HEK293 (cell line): ENCODE measurements around the gene PARD3.

Experiments used
- OVOL3 ChIP-seq: fragments of 450-650 bp; formaldehyde crosslinking; IDR thresholded peaks from 2 replicates; pipeline ENCODE4 v1.5.1; 2016; ENCODE audit warnings: missing biosample characterization, missing genetic modification characterization
- PBX3 ChIP-seq: sonication (generic); formaldehyde crosslinking; IDR thresholded peaks from 2 replicates; pipeline ENCODE4 v1.8.1; 2022; ENCODE audit warnings: mild to moderate bottlenecking, moderate library complexity, missing genetic modification reagents
- RBAK ChIP-seq: fragments of 450-650 bp; formaldehyde crosslinking; IDR thresholded peaks from 2 replicates; pipeline ENCODE4 v1.5.1; 2016; ENCODE audit warnings: missing biosample characterization, missing genetic modification characterization
- SP2 ChIP-seq: fragments of 450-650 bp; formaldehyde crosslinking; IDR thresholded peaks from 2 replicates; pipeline ENCODE4 v1.5.1; 2016; ENCODE audit warnings: missing biosample characterization, missing genetic modification characterization
- ZBTB1 ChIP-seq: fragments of 450-650 bp; formaldehyde crosslinking; IDR thresholded peaks from 2 replicates; pipeline ENCODE4 v1.5.1; 2016; ENCODE audit warnings: missing biosample characterization, missing genetic modification characterization
- ZBTB11 ChIP-seq: fragments of 450-650 bp; formaldehyde crosslinking; conservative IDR thresholded peaks from 2 replicates; pipeline ENCODE4 v1.5.1; 2016; ENCODE audit warnings: low read depth, missing biosample characterization, missing genetic modification characterization
- ZBTB6 ChIP-seq: fragments of 450-650 bp; formaldehyde crosslinking; IDR thresholded peaks from 2 replicates; pipeline ENCODE4 v1.5.1; 2017; ENCODE audit warnings: missing biosample characterization, missing genetic modification characterization
- ZBTB8A ChIP-seq: fragments of 450-650 bp; formaldehyde crosslinking; IDR thresholded peaks from 2 replicates; pipeline ENCODE4 v1.5.1; 2016; ENCODE audit warnings: missing biosample characterization, missing genetic modification characterization
- ZNF157 ChIP-seq: fragments of 450-650 bp; formaldehyde crosslinking; IDR thresholded peaks from 2 replicates; pipeline ENCODE4 v1.5.1; 2016; ENCODE audit warnings: missing biosample characterization, missing genetic modification characterization
- ZNF221 ChIP-seq: fragments of 450-650 bp; formaldehyde crosslinking; IDR thresholded peaks from 2 replicates; pipeline ENCODE4 v1.5.1; 2017; ENCODE audit warnings: missing biosample characterization, missing genetic modification characterization, borderline replicate concordance
- ZNF354C ChIP-seq: fragments of 450-650 bp; formaldehyde crosslinking; IDR thresholded peaks from 2 replicates; pipeline ENCODE4 v1.5.1; 2016; ENCODE audit warnings: missing biosample characterization, missing genetic modification characterization, low read depth, borderline replicate concordance
- ZNF366 ChIP-seq: fragments of 450-650 bp; formaldehyde crosslinking; conservative IDR thresholded peaks from 2 replicates; pipeline ENCODE4 v1.5.1; 2016; ENCODE audit warnings: missing biosample characterization, missing genetic modification characterization
- ZNF423 ChIP-seq: fragments of 450-650 bp; formaldehyde crosslinking; IDR thresholded peaks from 2 replicates; pipeline ENCODE4 v1.5.1; 2016; ENCODE audit warnings: missing biosample characterization, missing genetic modification characterization
- ZNF518A ChIP-seq: fragments of 450-650 bp; formaldehyde crosslinking; conservative IDR thresholded peaks from 2 replicates; pipeline ENCODE4 v1.5.1; 2016; ENCODE audit warnings: low read depth, missing biosample characterization, missing genetic modification characterization
- ZNF558 ChIP-seq: fragments of 450-650 bp; formaldehyde crosslinking; IDR thresholded peaks from 2 replicates; pipeline ENCODE4 v1.5.1; 2016; ENCODE audit warnings: missing biosample characterization, missing genetic modification characterization
- ZNF629 ChIP-seq: fragments of 450-650 bp; formaldehyde crosslinking; IDR thresholded peaks from 2 replicates; pipeline ENCODE4 v1.5.1; 2017; ENCODE audit warnings: missing biosample characterization, missing genetic modification characterization
- ZNF654 ChIP-seq: fragments of 450-650 bp; formaldehyde crosslinking; IDR thresholded peaks from 2 replicates; pipeline ENCODE4 v1.5.1; 2016; ENCODE audit warnings: low read depth, missing biosample characterization, missing genetic modification characterization
- ZNF664 ChIP-seq: fragments of 450-650 bp; formaldehyde crosslinking; IDR thresholded peaks from 2 replicates; pipeline ENCODE4 v1.5.1; 2016; ENCODE audit warnings: missing biosample characterization, missing genetic modification characterization
- ZNF777 ChIP-seq: fragments of 450-650 bp; formaldehyde crosslinking; IDR thresholded peaks from 2 replicates; pipeline ENCODE4 v1.5.1; 2017; ENCODE audit warnings: missing biosample characterization, missing genetic modification characterization, borderline replicate concordance
- ZNF785 ChIP-seq: fragments of 450-650 bp; formaldehyde crosslinking; IDR thresholded peaks from 2 replicates; pipeline ENCODE4 v1.5.1; 2016; ENCODE audit warnings: missing biosample characterization, missing genetic modification characterization
- ZSCAN30 ChIP-seq: fragments of 450-650 bp; IDR thresholded peaks from 2 replicates; pipeline ENCODE4 v1.5.1; 2018; ENCODE audit warnings: missing biosample characterization, mild to moderate bottlenecking, missing genetic modification characterization, moderate library complexity
- TF ChIP-seq, protein P1 (sequence below): fragments of 450-650 bp; formaldehyde crosslinking; IDR thresholded peaks from 2 replicates; pipeline ENCODE4 v1.5.1; 2016; ENCODE audit warnings: missing biosample characterization, missing genetic modification characterization
- TF ChIP-seq, protein P2 (sequence below): fragments of 450-650 bp; formaldehyde crosslinking; IDR thresholded peaks from 2 replicates; pipeline ENCODE4 v1.5.1; 2016; ENCODE audit warnings: missing biosample characterization, missing genetic modification characterization
- TF ChIP-seq, protein P3 (sequence below): fragments of 450-650 bp; formaldehyde crosslinking; IDR thresholded peaks from 2 replicates; pipeline ENCODE4 v1.5.1; 2016; ENCODE audit warnings: missing biosample characterization, missing genetic modification characterization
- TF ChIP-seq, protein P4 (sequence below): fragments of 450-650 bp; formaldehyde crosslinking; IDR thresholded peaks from 2 replicates; pipeline ENCODE4 v1.5.1; 2016; ENCODE audit warnings: missing biosample characterization, missing genetic modification characterization

PARD3 gene

GRCh38 chr10:34369120-34369519, 446.0 kb downstream of the PARD3 start (continued):
- TF ChIP-seq ZBTB6 = no peak
- no peak for TF ChIP-seq ZSCAN30 (tag by site-specific recombination)
- TF ChIP-seq RBAK = no peak
- TF ChIP-seq, protein P1, sequence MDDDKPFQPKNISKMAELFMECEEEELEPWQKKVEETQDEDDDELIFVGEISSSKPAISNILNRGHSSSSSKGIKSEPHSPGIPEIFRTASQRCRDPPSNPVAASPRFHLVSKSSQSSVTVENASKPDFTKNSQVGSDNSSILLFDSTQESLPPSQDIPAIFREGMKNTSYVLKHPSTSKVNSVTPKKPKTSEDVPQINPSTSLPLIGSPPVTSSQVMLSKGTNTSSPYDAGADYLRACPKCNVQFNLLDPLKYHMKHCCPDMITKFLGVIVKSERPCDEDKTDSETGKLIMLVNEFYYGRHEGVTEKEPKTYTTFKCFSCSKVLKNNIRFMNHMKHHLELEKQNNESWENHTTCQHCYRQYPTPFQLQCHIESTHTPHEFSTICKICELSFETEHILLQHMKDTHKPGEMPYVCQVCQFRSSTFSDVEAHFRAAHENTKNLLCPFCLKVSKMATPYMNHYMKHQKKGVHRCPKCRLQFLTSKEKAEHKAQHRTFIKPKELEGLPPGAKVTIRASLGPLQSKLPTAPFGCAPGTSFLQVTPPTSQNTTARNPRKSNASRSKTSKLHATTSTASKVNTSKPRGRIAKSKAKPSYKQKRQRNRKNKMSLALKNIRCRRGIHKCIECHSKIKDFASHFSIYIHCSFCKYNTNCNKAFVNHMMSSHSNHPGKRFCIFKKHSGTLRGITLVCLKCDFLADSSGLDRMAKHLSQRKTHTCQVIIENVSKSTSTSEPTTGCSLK (tag by site-specific recombination) = no peak
- TF ChIP-seq, protein P2, sequence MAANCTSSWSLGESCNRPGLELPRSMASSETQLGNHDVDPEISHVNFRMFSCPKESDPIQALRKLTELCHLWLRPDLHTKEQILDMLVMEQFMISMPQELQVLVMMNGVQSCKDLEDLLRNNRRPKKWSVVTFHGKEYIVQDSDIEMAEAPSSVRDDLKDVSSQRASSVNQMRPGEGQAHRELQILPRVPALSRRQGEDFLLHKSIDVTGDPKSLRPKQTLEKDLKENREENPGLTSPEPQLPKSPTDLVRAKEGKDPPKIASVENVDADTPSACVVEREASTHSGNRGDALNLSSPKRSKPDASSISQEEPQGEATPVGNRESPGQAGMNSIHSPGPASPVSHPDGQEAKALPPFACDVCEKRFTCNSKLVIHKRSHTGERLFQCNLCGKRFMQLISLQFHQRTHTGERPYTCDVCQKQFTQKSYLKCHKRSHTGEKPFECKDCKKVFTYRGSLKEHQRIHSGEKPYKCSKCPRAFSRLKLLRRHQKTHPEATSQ (tag by site-specific recombination) = no peak
- TF ChIP-seq ZNF157 (tag by site-specific recombination) = no peak
- 0 out of 2 replicates have a peak, but pooled peaks have one; percentile 35 for TF ChIP-seq ZNF558 (tag by site-specific recombination)
- peak; percentile 27; the same call in 1 of the 2 replicates for TF ChIP-seq ZNF664 (tag by site-specific recombination)
- no peak for TF ChIP-seq ZNF221 (tag by site-specific recombination)
- no peak for TF ChIP-seq ZNF785
- no peak for TF ChIP-seq SP2 (tag by site-specific recombination)
- no peak for TF ChIP-seq ZBTB1
- TF ChIP-seq OVOL3 (tag by site-specific recombination) = no peak
- TF ChIP-seq ZNF423 = no peak
- TF ChIP-seq PBX3 (CRISPR knock-in tag) = no peak
- TF ChIP-seq ZNF518A (tag by site-specific recombination) = peak; percentile 75
- no peak for TF ChIP-seq ZNF777
- TF ChIP-seq, protein P3, sequence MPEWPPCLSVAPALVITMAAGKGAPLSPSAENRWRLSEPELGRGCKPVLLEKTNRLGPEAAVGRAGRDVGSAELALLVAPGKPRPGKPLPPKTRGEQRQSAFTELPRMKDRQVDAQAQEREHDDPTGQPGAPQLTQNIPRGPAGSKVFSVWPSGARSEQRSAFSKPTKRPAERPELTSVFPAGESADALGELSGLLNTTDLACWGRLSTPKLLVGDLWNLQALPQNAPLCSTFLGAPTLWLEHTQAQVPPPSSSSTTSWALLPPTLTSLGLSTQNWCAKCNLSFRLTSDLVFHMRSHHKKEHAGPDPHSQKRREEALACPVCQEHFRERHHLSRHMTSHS (tag by site-specific recombination) = no peak
- peak; percentile 34; the same call in 1 of the 2 replicates for TF ChIP-seq ZBTB8A (tag by site-specific recombination)
- no peak for TF ChIP-seq ZNF629 (tag by site-specific recombination)
- peak; percentile 67 for TF ChIP-seq ZBTB11
- TF ChIP-seq ZNF654 (tag by site-specific recombination) = peak; percentile 26
- TF ChIP-seq, protein P4, sequence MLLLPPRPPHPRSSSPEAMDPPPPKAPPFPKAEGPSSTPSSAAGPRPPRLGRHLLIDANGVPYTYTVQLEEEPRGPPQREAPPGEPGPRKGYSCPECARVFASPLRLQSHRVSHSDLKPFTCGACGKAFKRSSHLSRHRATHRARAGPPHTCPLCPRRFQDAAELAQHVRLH (tag by site-specific recombination) = 0 out of 2 replicates have a peak, but pooled peaks have one; percentile 16
- TF ChIP-seq ZNF354C (tag by site-specific recombination) = 0 out of 2 replicates have a peak, but pooled peaks have one; percentile 15
- no peak for TF ChIP-seq ZNF366 (tag by site-specific recombination)
